ENCODE data around the gene CCDC12. TPM values are rescaled to one million over a fixed set of nuclear protein-coding genes. Genes with fewer than 3 reads are reported as not detected.
A peak's percentile ranks its signal among the peaks of the same experiment; 100 is the strongest.

CCDC12 gene
- total RNA-seq, 4 donors from 2014 or later: 55.5 to 87.5 (median 67.5) TPM

GRCh38 chr3:46977811-46978195 lies 1.3 kb upstream of the CCDC12 start:
- WGBS, 2 donors: 90 to 96% methylated on average over 3 of the region's 5 CpGs
- Histone ChIP-seq H3K27ac (peak overlapping the region; percentile 88 to 99 (median 97)), H3K4me3 (no peak overlapping the region), H3K27me3 (no peaks in the 10 kb centered on the region), H3K36me3 (no peaks in the 10 kb centered on the region), H3K9me3 (no peaks in the 10 kb centered on the region), H3K4me1 (peaks cover 32 to 86% (median 65%) of the 10 kb centered on the region in 3 donors)
- intact Hi-C loops (cut with DNase I): loop anchor here (5.0 kb wide), 1 partner anchor 41 kb away; no protein-coding TSS in a partner anchor
- no peak for DNase-seq
- TF ChIP-seq, protein P1, sequence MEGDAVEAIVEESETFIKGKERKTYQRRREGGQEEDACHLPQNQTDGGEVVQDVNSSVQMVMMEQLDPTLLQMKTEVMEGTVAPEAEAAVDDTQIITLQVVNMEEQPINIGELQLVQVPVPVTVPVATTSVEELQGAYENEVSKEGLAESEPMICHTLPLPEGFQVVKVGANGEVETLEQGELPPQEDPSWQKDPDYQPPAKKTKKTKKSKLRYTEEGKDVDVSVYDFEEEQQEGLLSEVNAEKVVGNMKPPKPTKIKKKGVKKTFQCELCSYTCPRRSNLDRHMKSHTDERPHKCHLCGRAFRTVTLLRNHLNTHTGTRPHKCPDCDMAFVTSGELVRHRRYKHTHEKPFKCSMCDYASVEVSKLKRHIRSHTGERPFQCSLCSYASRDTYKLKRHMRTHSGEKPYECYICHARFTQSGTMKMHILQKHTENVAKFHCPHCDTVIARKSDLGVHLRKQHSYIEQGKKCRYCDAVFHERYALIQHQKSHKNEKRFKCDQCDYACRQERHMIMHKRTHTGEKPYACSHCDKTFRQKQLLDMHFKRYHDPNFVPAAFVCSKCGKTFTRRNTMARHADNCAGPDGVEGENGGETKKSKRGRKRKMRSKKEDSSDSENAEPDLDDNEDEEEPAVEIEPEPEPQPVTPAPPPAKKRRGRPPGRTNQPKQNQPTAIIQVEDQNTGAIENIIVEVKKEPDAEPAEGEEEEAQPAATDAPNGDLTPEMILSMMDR (IDR thresholded peaks at IDR 0.05): no peak

DNA sequence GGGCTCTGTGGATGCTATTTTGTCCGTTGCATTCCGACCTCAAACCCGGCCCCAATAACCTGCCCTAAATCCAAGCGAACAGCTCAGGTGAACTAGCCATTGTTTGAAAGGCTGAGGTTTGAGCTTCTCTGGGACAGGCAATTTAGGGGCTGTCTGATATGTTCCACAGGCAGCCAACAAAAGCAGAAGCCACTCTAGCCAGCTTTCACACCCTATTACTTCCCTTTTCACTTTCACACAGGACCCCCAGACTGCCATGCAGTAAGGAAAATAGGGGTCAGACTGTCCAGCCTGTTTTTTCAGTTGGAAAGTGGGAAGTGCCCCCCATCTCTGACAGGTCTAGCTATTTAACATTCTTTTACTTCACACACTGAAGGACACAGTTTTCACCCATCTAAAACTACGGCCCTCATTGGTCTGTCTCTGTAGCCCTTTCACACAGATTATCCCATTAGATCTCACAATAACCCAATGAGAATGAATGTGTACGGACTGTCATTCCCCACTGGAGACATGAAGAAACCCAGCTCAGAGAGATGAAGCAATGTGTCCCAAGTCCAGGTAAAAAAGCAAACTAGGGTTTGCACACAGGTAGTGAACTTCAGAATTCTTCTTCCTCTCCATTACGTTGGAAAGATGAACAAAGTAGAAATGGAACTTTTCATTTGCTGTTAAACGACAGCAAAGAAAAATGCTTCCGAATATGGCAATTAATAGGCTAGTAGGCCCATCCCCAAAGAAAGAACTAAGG lies 1.9 kb downstream of the CCDC12 start:
- Histone ChIP-seq H3K4me3 (peak overlapping the region in 2 of 4 donors; percentile 4 to 64), H3K4me1 (peaks cover 30 to 89% (median 56%) of the 10 kb centered on the region in 3 donors), H3K27me3 (no peaks in the 10 kb centered on the region), H3K9me3 (no peaks in the 10 kb centered on the region), H3K36me3 (peaks cover 0 to 17% (median 0%) of the 10 kb centered on the region in 3 donors), H3K27ac (peak overlapping the region in 3 of 4 donors; percentile 97 to 99 (median 97))
- DNase-seq: no peak
- intact Hi-C loops (cut with DNase I): loop anchor here (5.0 kb wide), 1 partner anchor 37 kb away; no protein-coding TSS in a partner anchor
- no peak for TF ChIP-seq POLR2A (IDR thresholded peaks at IDR 0.05)
- TF ChIP-seq, protein P1 (IDR thresholded peaks at IDR 0.05): no peak
- 57 to 79% methylated on average over 9 of the region's 9 CpGs for WGBS, 2 donors

DNA sequence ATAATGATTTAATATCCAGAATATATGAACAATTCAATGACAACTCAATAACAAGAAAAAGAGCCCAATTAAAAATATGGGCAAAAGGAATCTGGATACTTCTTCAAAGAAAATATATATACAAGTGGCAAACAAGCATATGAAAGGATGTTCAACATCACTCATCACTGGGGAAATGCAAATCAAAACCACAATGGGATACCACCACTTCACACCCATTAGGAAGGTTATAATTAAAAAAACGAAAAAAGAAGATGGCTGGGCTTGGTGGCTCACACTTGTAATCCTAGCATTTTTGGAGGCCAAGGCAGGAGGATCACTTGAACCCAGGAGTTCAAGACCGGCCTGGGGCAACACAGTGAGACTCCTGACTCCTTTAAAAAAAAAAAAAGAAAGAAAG lies 4.1 kb downstream of the CCDC12 start:
- Histone ChIP-seq H3K4me3 (no peak overlapping the region), H3K36me3 (peaks cover 0 to 37% (median 0%) of the 10 kb centered on the region in 3 donors), H3K9me3 (no peaks in the 10 kb centered on the region), H3K27ac (no peak overlapping the region), H3K4me1 (peaks cover 38 to 91% (median 51%) of the 10 kb centered on the region in 3 donors), H3K27me3 (no peaks in the 10 kb centered on the region)
- WGBS, 2 donors: 76 to 92% methylated on average over 2 of the region's 2 CpGs
- no peak for DNase-seq
- intact Hi-C loops (cut with DNase I): no loop called here
- TF ChIP-seq, protein P1 (IDR thresholded peaks at IDR 0.05): no peak

DNA sequence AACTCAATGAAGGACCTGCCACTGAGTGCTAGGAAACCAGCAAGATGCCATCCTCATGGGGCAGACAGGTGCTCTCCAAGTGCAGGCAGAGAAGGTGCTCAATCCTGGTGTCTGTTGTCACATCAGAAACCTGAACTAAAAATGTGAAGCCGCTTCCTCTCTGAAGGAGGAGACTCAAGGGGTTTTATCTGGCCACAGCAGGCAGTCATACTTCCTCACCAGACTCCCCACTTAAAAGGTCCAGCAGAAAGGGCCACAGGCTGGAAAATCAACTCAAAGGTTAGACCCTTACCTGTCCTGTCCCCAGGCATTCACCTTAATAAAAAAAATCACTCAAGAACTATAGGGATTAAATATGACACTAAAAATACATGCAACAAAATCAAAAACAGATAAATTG lies 4.8 kb downstream of the CCDC12 start:
- intact Hi-C loops (cut with DNase I): no loop called here
- TF ChIP-seq, protein P1 (IDR thresholded peaks at IDR 0.05): no peak
- no peak for TF ChIP-seq POLR2A (IDR thresholded peaks at IDR 0.05)
- H3K36me3 ChIP-seq: peaks cover 0 to 37% (median 0%) of the 10 kb centered on the region in 3 donors
- 44 to 100% methylated on average over 1 of the region's 1 CpG for WGBS, 2 donors
- no peak overlapping the region for H3K4me3 ChIP-seq
- DNase-seq: no peak
- peak overlapping the region in 3 of 4 donors; percentile 16 to 58 (median 51) for H3K27ac ChIP-seq
- peaks cover 39 to 92% (median 53%) of the 10 kb centered on the region in 3 donors for H3K4me1 ChIP-seq
- H3K9me3 ChIP-seq: no peaks in the 10 kb centered on the region
- no peaks in the 10 kb centered on the region for H3K27me3 ChIP-seq

- H3K27me3 ChIP-seq: no peaks in the 10 kb centered on the region
- peaks cover 44 to 98% (median 57%) of the 10 kb centered on the region in 3 donors for H3K4me1 ChIP-seq
- H3K27ac ChIP-seq: peak overlapping the region; percentile 16 to 58 (median 40)
- no peak for DNase-seq
- intact Hi-C loops (cut with DNase I): no loop called here
- peaks cover 0 to 37% (median 0%) of the 10 kb centered on the region in 3 donors for H3K36me3 ChIP-seq
- H3K9me3 ChIP-seq: no peaks in the 10 kb centered on the region
- WGBS, 2 donors: 60 to 78% methylated on average over 5 to 6 of the region's 6 CpGs
- TF ChIP-seq, protein P1 (IDR thresholded peaks at IDR 0.05): no peak
- TF ChIP-seq POLR2A (IDR thresholded peaks at IDR 0.05): no peak
- no peak overlapping the region for H3K4me3 ChIP-seq
These were observed 5.4 kb downstream of the CCDC12 start for GRCh38 chr3:46971151-46971550.
